HG03460 (cell line): ENCODE measurements around the gene HPCAL1.

Experiments
- ATAC-seq: cut with Tn5 transposase; IDR thresholded peaks from one replicate; pipeline ENCODE4 v1.9.1; 2021; ENCODE audit not compliant: unreplicated experiment

HPCAL1 gene

GRCh38 chr2:10269291-10269690 lies 33.4 kb upstream of the HPCAL1 start:
- ATAC-seq = no peak

- ATAC-seq = no peak
Observed at GRCh38 chr2:10269711-10270610, 32.7 kb upstream of the HPCAL1 start.

- no peak for ATAC-seq
Observed at GRCh38 chr2:10271509-10271908, 31.2 kb upstream of the HPCAL1 start.

GRCh38 chr2:10271946-10272345 lies 30.8 kb upstream of the HPCAL1 start:
- no peak for ATAC-seq

- ATAC-seq = no peak
Observed at GRCh38 chr2:10272464-10272863, 30.2 kb upstream of the HPCAL1 start.

GRCh38 chr2:10273215-10274175 lies 29.2 kb upstream of the HPCAL1 start:
- no peak for ATAC-seq

GRCh38 chr2:10274376-10274775 lies 28.3 kb upstream of the HPCAL1 start:
- ATAC-seq = no peak

GRCh38 chr2:10274983-10275802 lies 27.5 kb upstream of the HPCAL1 start:
- ATAC-seq = no peak

GRCh38 chr2:10276481-10277292 lies 26.0 kb upstream of the HPCAL1 start:
- ATAC-seq = no peak

- no peak for ATAC-seq
Observed at GRCh38 chr2:10277293-10278028, 25.2 kb upstream of the HPCAL1 start.

GRCh38 chr2:10278029-10278762 lies 24.5 kb upstream of the HPCAL1 start:
- no peak for ATAC-seq

GRCh38 chr2:10278763-10279471 lies 23.8 kb upstream of the HPCAL1 start:
- no peak for ATAC-seq

- ATAC-seq = no peak
Observed at GRCh38 chr2:10279472-10279870, 23.2 kb upstream of the HPCAL1 start.

- ATAC-seq = no peak
Observed at GRCh38 chr2:10279946-10280463, 22.7 kb upstream of the HPCAL1 start.

GRCh38 chr2:10281891-10282290 lies 20.8 kb upstream of the HPCAL1 start:
- ATAC-seq = no peak

GRCh38 chr2:10282611-10283105 lies 20.0 kb upstream of the HPCAL1 start:
- no peak for ATAC-seq
